ENCODE results near the gene ACOT13. TPM values are rescaled to one million over a fixed set of nuclear protein-coding genes. Genes with fewer than 3 reads are reported as not detected.
"Not testable (repeated sequence)": the region's sequence is repeated elsewhere in the genome, so short reads cannot be mapped to it uniquely, and the experiment has no call there.

ACOT13 gene
- total and polyA plus RNA-seq, 9 donors = 3.4 to 32.2 (median 9.8) TPM

- Histone ChIP-seq H3K9me3 (no peaks in the 10 kb centered on the region), H3K36me3 (no peaks in the 10 kb centered on the region), H3K4me1 (ENCODE audit: insufficient read depth) (no peaks in the 10 kb centered on the region), H3K4me3 (no peak overlapping the region), H3K27ac (no peak overlapping the region), H3K27me3 (no peaks in the 10 kb centered on the region)
- DNase-seq = no peak
- intact Hi-C loops (cut with DNase I) = no loop called here
- TF ChIP-seq EP300 (IDR thresholded peaks at IDR 0.05) (no peak), POLR2A (IDR thresholded peaks at IDR 0.05) (no peak), CTCF (IDR thresholded peaks at IDR 0.05) (no peak)
- WGBS, 3 donors = 74 to 77% (median 75%) methylated on average over 2 of the region's 2 CpGs
These were observed 85.6 kb downstream of the ACOT13 start for GRCh38 chr6:24752503-24752902.

GRCh38 chr6:24752917-24753492, 86.1 kb downstream of the ACOT13 start:
- Histone ChIP-seq H3K27ac (no peak overlapping the region), H3K27me3 (no peaks in the 10 kb centered on the region), H3K9me3 (no peaks in the 10 kb centered on the region), H3K4me1 (ENCODE audit: insufficient read depth) (no peaks in the 10 kb centered on the region), H3K4me3 (no peak overlapping the region), H3K36me3 (no peaks in the 10 kb centered on the region)
- intact Hi-C loops (cut with DNase I) = no loop called here
- TF ChIP-seq POLR2A (IDR thresholded peaks at IDR 0.05) = no peak
- no peak for TF ChIP-seq EP300 (IDR thresholded peaks at IDR 0.05)
- TF ChIP-seq CTCF (IDR thresholded peaks at IDR 0.05) = no peak
- 73 to 81% (median 74%) methylated on average over 1 of the region's 1 CpG for WGBS, 3 donors
- DNase-seq = no peak

GRCh38 chr6:24753545-24753944, 86.7 kb downstream of the ACOT13 start:
- no peak overlapping the region for H3K4me3 ChIP-seq
- no peak for DNase-seq
- H3K36me3 ChIP-seq = no peaks in the 10 kb centered on the region
- H3K4me1 ChIP-seq (ENCODE audit: insufficient read depth) = no peaks in the 10 kb centered on the region
- H3K9me3 ChIP-seq = no peaks in the 10 kb centered on the region
- H3K27ac ChIP-seq = no peak overlapping the region
- H3K27me3 ChIP-seq = no peaks in the 10 kb centered on the region
- intact Hi-C loops (cut with DNase I) = no loop called here
- 88 to 93% (median 90%) methylated on average over 2 of the region's 2 CpGs for WGBS, 3 donors
- TF ChIP-seq POLR2A (IDR thresholded peaks at IDR 0.05) (no peak), CTCF (IDR thresholded peaks at IDR 0.05) (no peak), EP300 (IDR thresholded peaks at IDR 0.05) (no peak)

GRCh38 chr6:24754378-24754777, 87.5 kb downstream of the ACOT13 start:
- H3K36me3 ChIP-seq; H3K27ac ChIP-seq; DNase-seq; intact Hi-C loops (cut with DNase I); H3K4me3 ChIP-seq; H3K4me1 ChIP-seq (ENCODE audit: insufficient read depth); H3K9me3 ChIP-seq; H3K27me3 ChIP-seq: not testable (repeated sequence)
- WGBS, 3 donors = 83 to 91% (median 88%) methylated on average over 4 of the region's 4 CpGs

Other genes starting within 250 kb of the ACOT13 start
- 1 to 10 TPM; 2.0 to 3.3 (median 3.0) TPM for gene GPLD1, start 177.5 kb upstream of the ACOT13 start, total RNA-seq
- gene GPLD1, start 177.5 kb upstream of the ACOT13 start, polyA plus RNA-seq = 1 to 10 TPM; 1.2 to 2.3 TPM
- 10 to 100 TPM in 4 of 7 donors, 1 to 10 TPM in 3; 5.4 to 17.0 (median 10.1) TPM for gene ALDH5A1, start 172.1 kb upstream of the ACOT13 start, total RNA-seq
- gene ALDH5A1, start 172.1 kb upstream of the ACOT13 start, polyA plus RNA-seq = 10 to 100 TPM in 1 of 2 donors, 1 to 10 TPM in 1; 4.1 to 14.1 TPM
- 1 to 10 TPM in 1 of 7 donors, under 1 TPM in 5, not detected in 1; 0.05 to 2.0 (median 0.16) TPM for gene KIAA0319, start 20.9 kb upstream of the ACOT13 start, total RNA-seq
- gene KIAA0319, start 20.9 kb upstream of the ACOT13 start, polyA plus RNA-seq = under 1 TPM; 0.01 to 0.08 TPM
- 10 to 100 TPM; 22.4 to 31.0 (median 26.7) TPM for gene TDP2, start 178 bp upstream of the ACOT13 start, total RNA-seq
- gene TDP2, start 178 bp upstream of the ACOT13 start, polyA plus RNA-seq = 10 to 100 TPM; 26.7 to 29.8 TPM
- 100 to 1,000 TPM in 1 of 7 donors, 10 to 100 TPM in 6; 40.6 to 101 (median 76.0) TPM for gene C6orf62, start 52.1 kb downstream of the ACOT13 start, total RNA-seq
- gene C6orf62, start 52.1 kb downstream of the ACOT13 start, polyA plus RNA-seq = 10 to 100 TPM; 60.7 to 87.3 TPM
- 10 to 100 TPM in 2 of 7 donors, 1 to 10 TPM in 5; 4.7 to 36.1 (median 8.8) TPM for gene GMNN, start 107.9 kb downstream of the ACOT13 start, total RNA-seq
- 10 to 100 TPM; 17.5 to 26.7 TPM for gene GMNN, start 107.9 kb downstream of the ACOT13 start, polyA plus RNA-seq
- not detected for gene ARMH2, start 131.8 kb downstream of the ACOT13 start, total RNA-seq
- not detected for gene ARMH2, start 131.8 kb downstream of the ACOT13 start, polyA plus RNA-seq